ENCODE data around the gene RAB4B.
"Not testable (repeated sequence)": the region's sequence is repeated elsewhere in the genome, so short reads cannot be mapped to it uniquely, and the experiment has no call there.

RAB4B gene

DNA sequence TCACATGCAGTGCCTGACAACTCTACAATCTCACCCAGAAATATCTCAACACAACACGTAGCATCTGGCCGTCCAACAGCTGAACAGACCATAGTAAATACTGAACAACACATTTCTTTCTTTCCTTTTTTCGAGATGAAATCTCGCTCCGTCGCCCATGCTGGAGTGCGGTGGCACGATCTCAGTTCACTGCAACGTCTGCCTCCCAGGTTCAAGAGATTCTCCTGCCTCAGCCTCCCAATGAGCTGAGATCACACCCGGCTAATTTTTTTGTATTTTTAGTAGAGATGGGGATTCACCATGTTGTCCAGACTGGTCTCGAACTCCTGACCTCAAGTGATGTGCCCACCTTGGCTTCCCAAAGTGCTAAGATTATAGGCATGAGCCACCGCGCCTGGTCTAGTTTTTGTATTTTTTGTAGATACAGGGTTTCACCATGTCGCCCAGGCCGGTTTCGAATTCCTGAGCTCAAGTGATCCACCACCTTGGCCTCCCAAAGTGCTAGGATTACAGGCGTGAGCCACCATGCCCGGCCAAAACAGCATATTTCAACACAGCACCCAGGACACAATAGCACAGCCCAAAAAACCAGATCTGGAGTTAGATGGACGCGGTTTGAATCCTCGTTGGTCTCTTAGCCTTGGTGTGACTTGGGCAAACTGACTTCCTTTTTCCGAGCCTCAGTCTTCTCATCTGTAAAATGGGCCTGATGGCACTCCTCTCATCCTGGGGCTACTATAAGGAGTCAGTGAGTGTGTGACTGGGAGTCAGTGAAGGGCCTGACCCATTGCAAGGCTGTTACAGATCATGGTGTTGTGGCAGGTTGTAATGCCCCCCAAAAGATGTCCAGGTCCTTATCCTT is 49.6 kb downstream of the RAB4B start:
- DNase-seq (ENCODE audit: insufficient read length, low spot score) (no peak), FAIRE-seq (no peak)
- TF ChIP-seq POLR2A (IDR thresholded peaks at IDR 0.05; ENCODE audit: low read depth, low read length), result no peak

- DNase-seq (ENCODE audit: insufficient read length, low spot score), result no peak
- no peak for TF ChIP-seq POLR2A (IDR thresholded peaks at IDR 0.05; ENCODE audit: low read depth, low read length)
- FAIRE-seq, result no peak
Measured at GRCh38 chr19:40829205-40829604, 51.2 kb downstream of the RAB4B start.

GRCh38 chr19:40830741-40831140 is 52.7 kb downstream of the RAB4B start:
- FAIRE-seq, result not testable (repeated sequence)

DNA sequence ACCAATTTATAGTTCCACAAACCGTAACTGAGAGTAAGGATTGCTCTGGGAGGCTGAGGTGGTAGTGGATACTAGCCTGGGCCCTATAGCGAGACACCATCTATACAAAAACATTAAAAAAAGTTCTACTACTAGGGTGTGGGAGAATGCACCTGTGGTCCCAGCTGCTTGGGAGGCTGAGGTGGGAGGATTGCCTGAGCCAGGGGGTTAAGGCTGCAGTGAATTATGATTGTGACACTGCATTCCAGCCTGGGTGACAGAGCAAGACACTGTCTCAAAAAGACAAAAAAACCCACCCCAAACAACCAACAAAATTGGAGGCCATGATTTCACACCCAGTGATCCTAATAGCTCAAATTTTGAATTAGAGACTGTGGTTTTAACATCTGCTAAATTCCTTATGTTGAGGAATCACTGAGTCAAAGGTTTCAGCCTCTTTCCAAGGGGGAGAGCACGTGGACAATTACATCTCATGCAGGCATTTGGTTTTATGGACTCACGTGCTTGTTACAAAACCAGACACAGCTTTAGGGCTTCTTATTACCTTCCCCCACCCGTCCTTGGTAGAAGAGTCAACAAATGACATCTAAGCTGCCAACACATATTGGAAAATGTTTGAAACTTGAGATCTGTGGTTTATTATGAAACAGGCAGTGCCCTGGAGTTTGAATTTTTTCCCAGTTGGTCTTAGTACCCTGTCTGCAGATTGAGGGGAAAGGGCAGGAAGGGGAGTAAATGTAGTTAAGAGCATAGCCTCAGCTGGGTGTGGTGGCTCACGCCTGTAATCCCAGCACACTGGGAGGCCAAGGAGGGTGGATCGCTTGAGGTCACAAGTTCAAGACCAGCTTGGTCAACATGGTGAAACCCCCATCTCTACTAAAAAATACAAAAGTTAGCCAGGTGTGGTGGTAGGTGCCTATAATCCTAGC is 53.7 kb downstream of the RAB4B start:
- DNase-seq (ENCODE audit: insufficient read length, low spot score) (peak; percentile 52), FAIRE-seq (peak; percentile 53)
- TF ChIP-seq POLR2A (IDR thresholded peaks at IDR 0.05; ENCODE audit: low read depth, low read length), result no peak

More at GRCh38 chr19:40830741-40831140, 52.7 kb downstream of the RAB4B start:
- not testable (repeated sequence) for DNase-seq (ENCODE audit: insufficient read length, low spot score)

DNA sequence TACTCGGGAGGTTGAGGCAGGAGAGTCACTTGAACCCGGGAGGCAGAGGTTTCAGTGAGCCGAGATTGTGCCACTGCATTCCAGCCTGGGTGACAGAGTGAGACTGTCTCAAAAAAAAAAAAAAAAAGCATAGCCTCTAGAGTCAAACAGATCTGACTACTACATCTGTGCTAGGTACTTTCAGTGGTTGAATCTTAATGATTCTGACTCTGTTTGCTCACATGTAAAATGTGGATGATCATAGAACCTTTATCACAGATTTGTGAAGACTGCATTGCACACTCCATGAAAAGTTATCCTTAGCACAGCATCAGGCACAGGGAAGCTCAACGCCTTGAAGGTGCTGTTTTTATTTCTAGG is 54.4 kb downstream of the RAB4B start:
- FAIRE-seq; DNase-seq (ENCODE audit: insufficient read length, low spot score): not testable (repeated sequence)

GRCh38 chr19:40833728-40834533 is 55.9 kb downstream of the RAB4B start:
- DNase-seq (ENCODE audit: insufficient read length, low spot score); FAIRE-seq: not testable (repeated sequence)

DNA sequence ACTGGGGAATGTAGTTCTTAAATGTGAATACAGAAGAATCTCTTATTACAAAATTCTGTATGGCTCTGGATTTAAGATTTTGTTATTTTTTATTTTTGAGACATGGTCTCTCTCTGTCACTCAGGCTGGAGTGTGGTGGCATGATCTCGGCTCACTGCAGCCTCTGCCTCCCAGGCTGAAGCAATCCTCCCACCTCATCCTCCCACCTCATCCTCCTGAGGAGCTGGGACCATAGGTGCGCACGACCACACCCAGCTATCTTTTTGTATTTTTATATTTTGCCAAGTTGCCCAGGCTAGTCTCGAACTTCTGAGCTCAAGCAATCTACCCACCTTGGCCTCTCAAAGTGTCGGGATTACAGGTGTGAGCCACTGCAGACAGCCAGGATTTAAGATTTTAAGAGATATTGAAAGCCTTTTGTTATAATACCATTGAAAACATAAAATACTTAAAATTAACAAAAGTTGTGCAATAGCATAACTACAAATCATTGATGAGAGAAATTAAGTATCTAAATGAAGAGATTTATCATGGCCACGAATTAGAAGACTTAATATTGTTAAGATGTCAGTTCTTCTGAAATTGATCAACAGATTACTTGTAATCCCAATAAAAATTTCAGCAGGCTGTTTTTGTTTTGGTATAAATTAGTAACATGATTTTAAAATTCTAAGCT is 58.8 kb downstream of the RAB4B start:
- DNase-seq (ENCODE audit: insufficient read length, low spot score) (no peak), FAIRE-seq (no peak)
- no peak for TF ChIP-seq POLR2A (IDR thresholded peaks at IDR 0.05; ENCODE audit: low read depth, low read length)

DNA sequence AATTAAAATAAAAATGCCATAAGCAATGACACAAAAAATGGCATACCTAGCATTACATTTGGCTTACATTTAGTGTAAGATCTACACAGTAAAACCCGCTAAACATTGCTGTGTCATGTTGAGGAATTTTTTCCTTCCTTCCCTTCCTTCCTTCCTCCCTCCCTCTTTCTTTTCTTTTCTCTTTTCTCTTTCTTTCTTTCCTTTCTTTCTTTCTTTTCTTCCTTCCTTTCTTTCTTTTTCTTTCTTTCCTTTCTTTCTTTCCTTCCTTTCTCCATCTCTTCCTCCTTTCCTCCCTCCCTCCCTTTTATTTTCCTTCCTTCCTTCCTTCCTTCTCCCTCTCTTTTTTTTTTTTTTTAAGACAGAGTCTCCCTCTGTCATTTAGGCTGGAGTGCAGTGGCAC is 60.4 kb downstream of the RAB4B start:
- not testable (repeated sequence) for FAIRE-seq; DNase-seq (ENCODE audit: insufficient read length, low spot score)

DNA sequence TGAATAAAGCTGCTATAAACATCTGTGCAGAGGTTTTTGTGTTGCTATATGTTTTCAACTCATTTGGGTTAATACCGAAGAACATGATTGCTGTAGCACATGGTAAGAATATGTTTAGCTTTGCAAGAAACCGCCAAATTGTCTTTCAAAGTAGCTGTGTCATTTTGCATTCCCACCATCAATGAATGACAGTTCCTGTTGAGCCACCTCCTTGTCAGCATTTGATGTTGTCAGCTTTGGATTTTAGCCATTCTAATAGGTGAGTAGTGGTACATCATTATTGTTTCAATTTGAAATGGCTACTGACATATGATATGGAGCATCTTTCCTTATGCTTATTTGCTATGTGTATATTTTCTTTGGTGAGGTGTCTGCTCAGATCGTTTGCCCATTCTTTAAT is 64.0 kb downstream of the RAB4B start:
- not testable (repeated sequence) for DNase-seq (ENCODE audit: insufficient read length, low spot score); FAIRE-seq

- not testable (repeated sequence) for FAIRE-seq; DNase-seq (ENCODE audit: insufficient read length, low spot score)
Measured at GRCh38 chr19:40842997-40843652, 65.1 kb downstream of the RAB4B start.

DNA sequence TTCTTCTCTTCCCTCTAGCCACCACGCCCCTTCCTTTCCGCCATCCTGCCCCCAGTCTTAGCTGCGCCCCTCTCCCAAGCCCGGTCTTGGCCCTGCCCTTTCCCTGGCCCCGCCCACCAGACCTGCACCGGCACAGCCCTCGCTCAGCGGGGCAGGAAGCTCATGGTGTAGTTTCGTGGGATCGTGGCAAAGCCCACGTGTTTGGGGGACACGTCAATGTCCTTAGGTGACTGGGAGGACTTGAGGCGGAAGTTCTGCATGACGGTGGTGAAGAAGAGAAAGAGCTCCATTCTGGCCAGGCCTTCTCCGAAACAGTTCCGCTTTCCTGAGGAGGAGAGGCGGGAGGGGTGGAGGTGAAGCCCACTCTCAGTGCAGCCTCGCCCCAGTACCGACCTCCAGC is 65.6 kb downstream of the RAB4B start:
- FAIRE-seq; DNase-seq (ENCODE audit: insufficient read length, low spot score): not testable (repeated sequence)

All from H54 (cell line).